ENCODE results near the gene SORCS2.

- TF ChIP-seq MAX (IDR thresholded peaks at IDR 0.05; ENCODE audit: low read depth, low read length) (no peak), CTCF (IDR thresholded peaks at IDR 0.05; ENCODE audit: low read depth, low read length) (no peak), POLR2A (IDR thresholded peaks at IDR 0.05; ENCODE audit: extremely low read depth, insufficient read length) (no peak), MYC (IDR thresholded peaks at IDR 0.05; ENCODE audit: low read depth, low read length) (no peak)
Observed at GRCh38 chr4:7536876-7537275, 344.5 kb downstream of the SORCS2 start.
